Activated T-cell treated with anti-CD3 and anti-CD28 coated beads for 24 hours (primary cell): ENCODE data around the gene CHTOP.

Experiments
- DNase-seq: peaks from one replicate; pipeline ENCODE4 v3.0.0-alpha.2; 2020; ENCODE audit warnings: low read depth

The CHTOP gene

GRCh38 chr1:153685544-153686340, 51.9 kb downstream of the CHTOP start:
- DNase-seq = no peak

GRCh38 chr1:153687346-153688125, 53.7 kb downstream of the CHTOP start:
- DNase-seq = no peak

DNA sequence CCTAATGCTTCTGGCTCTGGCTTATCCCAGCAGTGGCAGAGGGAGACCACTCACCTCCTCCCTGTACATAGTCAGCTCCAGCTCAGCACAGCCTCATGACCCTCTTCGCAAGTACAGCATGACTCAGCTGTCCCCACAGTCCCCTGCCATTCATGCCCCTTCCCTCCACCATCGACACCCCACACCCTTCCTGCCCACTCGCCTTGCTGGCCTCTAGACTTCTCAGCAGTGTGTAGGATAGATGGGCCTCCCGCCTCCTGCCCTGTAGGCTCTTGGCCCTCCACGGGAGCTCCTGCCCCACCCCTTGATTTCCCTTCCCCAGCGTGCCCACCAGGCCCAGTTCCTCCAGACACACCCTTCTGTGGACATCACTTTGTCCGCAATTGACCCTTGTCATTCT, 54.4 kb downstream of the CHTOP start:
- DNase-seq = no peak

DNA sequence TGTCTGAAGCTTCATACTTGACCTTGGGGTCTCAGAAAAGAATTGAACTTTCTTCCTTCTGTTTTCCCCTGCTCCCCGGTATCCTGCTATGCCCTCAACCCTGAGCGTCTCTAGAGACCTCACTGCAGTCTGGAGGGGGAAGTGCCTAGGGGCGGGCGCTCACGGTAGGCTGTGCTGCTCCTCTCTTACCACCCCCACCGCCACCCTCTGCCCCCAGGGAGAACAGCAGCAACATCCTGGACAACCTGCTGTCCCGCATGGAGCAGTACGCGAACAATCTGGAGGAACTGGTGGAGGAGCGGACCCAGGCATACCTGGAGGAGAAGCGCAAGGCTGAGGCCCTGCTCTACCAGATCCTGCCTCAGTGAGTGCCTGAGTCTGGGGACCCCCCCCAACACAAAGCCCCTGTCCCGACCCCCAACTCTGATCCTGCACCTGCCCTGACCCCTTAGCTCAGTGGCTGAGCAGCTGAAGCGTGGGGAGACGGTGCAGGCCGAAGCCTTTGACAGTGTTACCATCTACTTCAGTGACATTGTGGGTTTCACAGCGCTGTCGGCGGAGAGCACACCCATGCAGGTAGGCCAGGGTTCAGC, 55.0 kb downstream of the CHTOP start:
- no peak for DNase-seq

- DNase-seq = no peak
These were observed 59.6 kb downstream of the CHTOP start for GRCh38 chr1:153693466-153693865.
